ENCODE results near the gene ADCY3. TPM values are rescaled to one million over a fixed set of nuclear protein-coding genes. Genes with fewer than 3 reads are reported as not detected.

ADCY3 gene
- total RNA-seq, 6 experiments from 2014 or later, result 54.4 to 80.7 (median 72.0) TPM

- peaks cover 3% of the 10 kb centered on the region; the same call in 1 of the 2 replicates for H3K36me3 Mint-ChIP-seq (ENCODE audit: low read depth)
- H3K9me3 Mint-ChIP-seq, result no peaks in the 10 kb centered on the region
- TF ChIP-seq CTCF (IDR thresholded peaks at IDR 0.05), result no peak
- H3K4me3 Mint-ChIP-seq, result no peak overlapping the region
- H3K4me1 Mint-ChIP-seq (ENCODE audit: low read depth), result peaks cover 28% of the 10 kb centered on the region
- DNase-seq, result no peak
- H3K27ac Mint-ChIP-seq, result no peak overlapping the region
- H3K27me3 Mint-ChIP-seq (ENCODE audit: insufficient read depth), result peaks cover 2% of the 10 kb centered on the region
Observed at GRCh38 chr2:24923106-24923505, 3.1 kb upstream of the ADCY3 start.

GRCh38 chr2:24922556-24922955 lies 2.5 kb upstream of the ADCY3 start:
- Mint-ChIP-seq H3K27me3 (ENCODE audit: insufficient read depth) (peaks cover 2% of the 10 kb centered on the region), H3K9me3 (no peaks in the 10 kb centered on the region), H3K27ac (no peak overlapping the region), H3K4me1 (ENCODE audit: low read depth) (peaks cover 33% of the 10 kb centered on the region), H3K4me3 (no peak overlapping the region), H3K36me3 (ENCODE audit: low read depth) (peaks cover 6% of the 10 kb centered on the region; the same call in 1 of the 2 replicates)
- TF ChIP-seq CTCF (IDR thresholded peaks at IDR 0.05), result no peak
- no peak for DNase-seq

- no peaks in the 10 kb centered on the region for H3K9me3 Mint-ChIP-seq
- TF ChIP-seq CTCF (IDR thresholded peaks at IDR 0.05), result peak; percentile 52; the same call in 1 of the 2 replicates
- H3K4me3 Mint-ChIP-seq, result peak overlapping the region; percentile 85
- H3K4me1 Mint-ChIP-seq (ENCODE audit: low read depth), result peaks cover 39% of the 10 kb centered on the region
- no peaks in the 10 kb centered on the region; the same call in none of the 2 replicates for H3K27me3 Mint-ChIP-seq (ENCODE audit: insufficient read depth)
- H3K36me3 Mint-ChIP-seq (ENCODE audit: low read depth), result peaks cover 6% of the 10 kb centered on the region; the same call in 1 of the 2 replicates
- DNase-seq, result no peak
- H3K27ac Mint-ChIP-seq, result peak overlapping the region; percentile 32; the same call in 1 of the 2 replicates
Observed at GRCh38 chr2:24920809-24921441, 888 bp upstream of the ADCY3 start.

GRCh38 chr2:24919506-24920097 lies 435 bp downstream of the ADCY3 start:
- no peak for DNase-seq
- H3K27me3 Mint-ChIP-seq (ENCODE audit: insufficient read depth), result no peaks in the 10 kb centered on the region; the same call in none of the 2 replicates
- peaks cover 6% of the 10 kb centered on the region; the same call in 1 of the 2 replicates for H3K36me3 Mint-ChIP-seq (ENCODE audit: low read depth)
- peaks cover 42% of the 10 kb centered on the region for H3K4me1 Mint-ChIP-seq (ENCODE audit: low read depth)
- no peaks in the 10 kb centered on the region for H3K9me3 Mint-ChIP-seq
- H3K4me3 Mint-ChIP-seq, result peak overlapping the region; percentile 94
- peak overlapping the region; percentile 79 for H3K27ac Mint-ChIP-seq
- TF ChIP-seq CTCF (IDR thresholded peaks at IDR 0.05), result no peak

GRCh38 chr2:24919037-24919505 lies 966 bp downstream of the ADCY3 start:
- no peak for TF ChIP-seq CTCF (IDR thresholded peaks at IDR 0.05)
- peak overlapping the region; percentile 79 for H3K27ac Mint-ChIP-seq
- DNase-seq, result no peak
- H3K9me3 Mint-ChIP-seq, result no peaks in the 10 kb centered on the region
- H3K4me1 Mint-ChIP-seq (ENCODE audit: low read depth), result peaks cover 42% of the 10 kb centered on the region
- H3K36me3 Mint-ChIP-seq (ENCODE audit: low read depth), result peaks cover 6% of the 10 kb centered on the region; the same call in 1 of the 2 replicates
- H3K4me3 Mint-ChIP-seq, result peak overlapping the region; percentile 94
- H3K27me3 Mint-ChIP-seq (ENCODE audit: insufficient read depth), result no peaks in the 10 kb centered on the region; the same call in none of the 2 replicates

Measured in HFFc6 (cell line).